ENCODE data around the gene SRSF6. TPM values are rescaled to one million over a fixed set of nuclear protein-coding genes. Genes with fewer than 3 reads are reported as not detected.
"Not testable (repeated sequence)": the region's sequence is repeated elsewhere in the genome, so short reads cannot be mapped to it uniquely, and the experiment has no call there.

The SRSF6 gene
- 100 to 1,000 TPM; 319 to 438 (median 380) TPM for polyA plus RNA-seq (ENCODE audit: insufficient read length in 3 of 3)
- long read RNA-seq, donor 1, full-length matches to known transcripts: 26 of 47 reads
- long read RNA-seq, donor 1, partial matches to known transcripts: 15 of 47 reads
- long read RNA-seq, donor 1, other reads (novel, unspliced or antisense): 6 of 47 reads
- long read RNA-seq, donor 2, full-length matches to known transcripts: 30 of 39 reads
- long read RNA-seq, donor 2, partial matches to known transcripts: 9 of 39 reads
- long read RNA-seq, donor 2, other reads (novel, unspliced or antisense): 0 of 39 reads
- long read RNA-seq, donor 3, full-length matches to known transcripts: 30 of 133 reads
- long read RNA-seq, donor 3, partial matches to known transcripts: 98 of 133 reads
- long read RNA-seq, donor 3, other reads (novel, unspliced or antisense): 5 of 133 reads
- long read RNA-seq, donor 4, full-length matches to known transcripts: 28 of 494 reads
- long read RNA-seq, donor 4, partial matches to known transcripts: 453 of 494 reads
- long read RNA-seq, donor 4, other reads (novel, unspliced or antisense): 13 of 494 reads
- long read RNA-seq, donor 5, full-length matches to known transcripts: 8 of 8 reads
- long read RNA-seq, donor 5, partial matches to known transcripts: 0 of 8 reads
- long read RNA-seq, donor 5, other reads (novel, unspliced or antisense): 0 of 8 reads
- long read RNA-seq, donor 6, full-length matches to known transcripts: 12 of 38 reads
- long read RNA-seq, donor 6, partial matches to known transcripts: 18 of 38 reads
- long read RNA-seq, donor 6, other reads (novel, unspliced or antisense): 8 of 38 reads
- long read RNA-seq, donor 7, full-length matches to known transcripts: 37 of 58 reads
- long read RNA-seq, donor 7, partial matches to known transcripts: 15 of 58 reads
- long read RNA-seq, donor 7, other reads (novel, unspliced or antisense): 6 of 58 reads
- long read RNA-seq, donor 8, full-length matches to known transcripts: 9 of 9 reads
- long read RNA-seq, donor 8, partial matches to known transcripts: 0 of 9 reads
- long read RNA-seq, donor 8, other reads (novel, unspliced or antisense): 0 of 9 reads
- long read RNA-seq, donor 9, full-length matches to known transcripts: 28 of 50 reads
- long read RNA-seq, donor 9, partial matches to known transcripts: 11 of 50 reads
- long read RNA-seq, donor 9, other reads (novel, unspliced or antisense): 11 of 50 reads
- long read RNA-seq, donor 10, full-length matches to known transcripts: 18 of 57 reads
- long read RNA-seq, donor 10, partial matches to known transcripts: 28 of 57 reads
- long read RNA-seq, donor 10, other reads (novel, unspliced or antisense): 11 of 57 reads
- long read RNA-seq, donor 11, full-length matches to known transcripts: 9 of 19 reads
- long read RNA-seq, donor 11, partial matches to known transcripts: 10 of 19 reads
- long read RNA-seq, donor 11, other reads (novel, unspliced or antisense): 0 of 19 reads
- long read RNA-seq, donor 12, full-length matches to known transcripts: 30 of 89 reads
- long read RNA-seq, donor 12, partial matches to known transcripts: 20 of 89 reads
- long read RNA-seq, donor 12, other reads (novel, unspliced or antisense): 39 of 89 reads
- long read RNA-seq, donor 13, full-length matches to known transcripts: 16 of 32 reads
- long read RNA-seq, donor 13, partial matches to known transcripts: 11 of 32 reads
- long read RNA-seq, donor 13, other reads (novel, unspliced or antisense): 5 of 32 reads
- long read RNA-seq, donor 14, full-length matches to known transcripts: 32 of 48 reads
- long read RNA-seq, donor 14, partial matches to known transcripts: 11 of 48 reads
- long read RNA-seq, donor 14, other reads (novel, unspliced or antisense): 5 of 48 reads
- long read RNA-seq, donor 15, full-length matches to known transcripts: 29 of 61 reads
- long read RNA-seq, donor 15, partial matches to known transcripts: 22 of 61 reads
- long read RNA-seq, donor 15, other reads (novel, unspliced or antisense): 10 of 61 reads
- long read RNA-seq, donor 16, full-length matches to known transcripts: 37 of 471 reads
- long read RNA-seq, donor 16, partial matches to known transcripts: 424 of 471 reads
- long read RNA-seq, donor 16, other reads (novel, unspliced or antisense): 10 of 471 reads

DNA sequence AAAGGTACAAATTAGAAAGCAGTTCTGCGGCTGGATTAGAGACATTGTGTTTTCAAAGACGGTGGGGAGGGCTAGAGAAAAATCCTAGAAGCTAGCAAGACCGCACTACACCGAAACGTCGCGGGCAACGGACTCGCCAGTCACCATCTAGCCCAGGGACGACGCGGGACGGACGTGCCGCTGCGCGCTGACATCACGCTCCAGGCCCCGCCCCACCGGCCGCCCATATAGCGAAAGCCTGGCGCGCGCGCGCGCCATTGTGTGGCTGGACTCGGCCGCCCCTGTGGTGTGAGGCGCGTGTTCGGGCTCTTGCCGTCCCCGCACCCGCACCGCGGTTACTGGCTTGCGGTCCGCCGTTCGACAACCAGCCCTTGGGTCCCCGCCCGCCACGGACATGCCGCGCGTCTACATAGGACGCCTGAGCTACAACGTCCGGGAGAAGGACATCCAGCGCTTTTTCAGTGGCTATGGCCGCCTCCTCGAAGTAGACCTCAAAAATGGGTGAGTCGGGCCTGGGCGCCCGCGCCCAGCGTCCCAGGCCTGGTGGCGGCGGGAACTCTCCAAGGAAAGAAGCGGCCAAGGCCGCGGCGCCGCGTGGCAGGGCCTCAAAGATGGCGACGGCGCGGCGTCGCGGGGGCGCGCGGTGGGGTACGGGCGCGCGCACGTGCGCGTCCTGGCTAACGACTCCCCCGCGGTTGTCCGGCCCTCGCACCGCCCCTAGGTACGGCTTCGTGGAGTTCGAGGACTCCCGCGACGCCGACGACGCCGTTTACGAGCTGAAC is at the start of gene SRSF6:
TSS of gene SRSF6 (plus strand) at position 257 of the 782 bp plus-strand sequence. CDS start at position 395, 138 bp downstream.
- peak; percentile 95 for DNase-seq

DNA sequence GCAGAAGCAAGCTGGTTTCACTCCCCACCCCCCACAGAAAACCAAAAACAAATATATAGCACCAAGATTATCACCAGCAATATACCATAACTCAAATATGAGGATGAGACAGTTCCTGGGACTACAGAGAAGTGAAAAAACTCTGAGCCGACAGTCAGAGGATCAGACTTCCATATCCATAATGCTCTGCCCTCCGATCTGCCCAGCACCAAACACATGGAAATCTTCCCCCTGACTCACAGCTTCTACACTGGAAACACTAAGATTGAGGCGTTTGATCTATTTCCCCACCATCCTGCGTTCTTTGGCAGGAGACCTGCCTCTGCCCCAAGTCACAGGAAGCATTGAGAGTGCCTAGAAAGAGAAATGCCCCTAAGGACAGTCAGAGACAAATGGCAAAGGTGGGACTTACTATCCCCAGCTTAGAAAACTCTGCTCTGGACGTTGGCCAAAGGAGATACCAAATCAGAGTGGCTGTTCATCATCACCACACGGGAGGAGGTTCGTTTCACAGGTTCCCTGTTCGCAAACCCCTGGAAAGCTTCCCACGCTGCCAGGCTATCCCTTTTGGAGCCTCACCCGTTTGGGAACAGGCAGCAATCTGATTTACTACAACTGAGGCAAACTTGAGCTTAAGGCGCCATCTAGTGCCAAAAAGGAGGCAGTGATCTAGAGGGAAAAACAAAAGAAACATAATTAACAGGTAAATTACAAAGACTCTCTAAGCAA is 48.7 kb upstream of the SRSF6 start:
- DNase-seq: peak; percentile 11

DNA sequence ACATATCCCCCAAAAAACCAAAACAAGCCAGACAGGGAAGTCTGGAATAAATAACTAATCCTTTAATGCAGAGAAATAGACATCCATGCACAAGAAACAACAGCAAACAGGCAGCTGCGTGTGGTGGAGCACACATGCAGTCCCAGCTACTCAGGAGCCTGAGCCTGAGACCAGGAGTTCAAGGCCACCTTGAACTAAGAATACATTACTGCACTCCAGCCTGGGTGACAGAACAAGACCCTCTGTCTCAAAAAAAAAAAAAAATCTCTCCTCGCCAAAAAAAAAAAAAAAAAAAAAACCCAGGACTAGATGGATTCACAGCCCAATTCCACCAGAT is 48.2 kb upstream of the SRSF6 start:
- DNase-seq: no peak

DNA sequence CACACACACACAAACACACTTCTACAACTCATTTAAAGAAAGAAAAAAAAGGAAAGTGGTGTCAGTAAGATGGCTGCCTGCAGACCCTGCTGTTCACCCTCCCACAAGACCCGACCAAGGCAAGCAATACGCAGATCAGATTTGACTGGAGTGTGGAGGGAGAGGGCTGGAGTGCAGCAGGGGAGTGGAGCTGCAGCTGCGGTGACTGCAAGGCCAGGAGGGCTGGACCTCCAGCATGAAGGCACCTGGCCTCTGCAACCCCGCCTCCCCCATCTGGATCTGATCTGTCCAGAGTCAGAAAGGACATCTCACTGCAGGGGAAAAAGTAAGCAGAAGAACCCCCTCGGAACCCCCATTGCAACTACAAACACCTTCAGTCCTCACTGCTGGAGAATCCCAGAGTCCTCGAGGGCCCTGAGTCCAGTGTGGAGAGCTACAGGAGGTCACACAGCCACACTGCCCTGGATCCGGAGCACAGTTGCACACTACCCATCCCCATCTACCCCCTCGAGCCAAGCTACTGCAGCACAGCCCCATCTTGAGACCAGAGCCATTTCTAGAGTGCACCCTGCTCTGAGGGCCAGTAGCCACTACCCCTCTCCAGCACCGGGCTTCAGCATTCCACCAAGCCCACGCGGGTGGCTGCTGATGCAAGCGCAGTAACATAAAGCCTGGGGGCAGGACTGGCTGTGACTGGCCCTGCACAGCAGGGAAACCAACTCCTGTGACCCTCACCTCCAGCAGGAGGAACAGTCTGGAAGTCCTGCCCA is 41.9 kb upstream of the SRSF6 start:
- DNase-seq: no peak

DNA sequence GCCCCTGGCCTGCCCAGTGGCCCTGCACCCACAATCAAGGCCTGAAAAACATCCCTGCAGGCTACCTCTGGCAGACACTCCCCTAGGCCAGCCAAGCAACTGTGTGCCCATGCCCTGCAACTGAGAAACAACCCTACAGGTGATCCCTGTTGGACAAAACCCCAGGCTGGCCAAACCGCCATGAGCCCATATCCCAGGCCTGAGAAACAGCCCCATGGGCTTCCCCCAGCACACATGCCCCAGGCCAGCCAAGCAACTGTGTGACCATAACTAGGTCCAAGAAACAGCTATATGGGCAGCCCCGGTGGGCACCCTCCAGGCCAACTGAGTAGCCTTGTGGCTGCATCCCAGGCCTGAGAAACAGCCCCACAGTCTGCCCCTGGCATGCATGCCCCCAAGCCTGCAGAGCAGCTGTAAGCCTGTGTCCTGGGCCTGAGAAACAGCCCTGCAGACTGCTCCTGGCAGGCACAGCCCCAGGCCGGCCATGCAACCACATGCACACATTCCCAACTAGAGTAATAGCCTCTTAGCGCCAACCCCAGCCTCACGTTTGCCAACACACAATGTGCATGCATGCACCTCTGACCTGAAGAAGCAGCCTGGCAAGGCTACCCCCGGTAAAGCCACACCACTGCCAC is 41.0 kb upstream of the SRSF6 start:
- DNase-seq: no peak

DNA sequence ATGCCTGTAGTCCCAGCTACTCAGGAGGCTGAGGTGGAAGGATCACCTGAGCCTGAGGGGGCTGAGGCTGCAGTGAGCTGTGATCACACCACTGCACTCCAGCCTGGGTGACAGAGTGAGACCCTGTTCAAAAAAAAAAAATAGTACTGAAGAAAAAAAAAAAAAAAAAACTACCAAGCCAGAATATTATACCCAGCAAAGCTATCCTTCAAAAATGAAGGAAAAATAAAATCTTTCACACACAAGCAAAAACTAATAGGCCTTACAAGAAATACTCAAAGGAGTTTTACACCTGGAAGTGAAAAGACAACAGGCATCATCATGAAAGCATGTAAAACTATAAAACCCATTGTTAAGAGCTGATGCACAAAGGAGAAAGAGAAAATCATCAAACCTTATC is 37.5 kb upstream of the SRSF6 start:
- DNase-seq: no peak

GRCh38 chr20:43420913-43421312 is 36.8 kb upstream of the SRSF6 start:
- not testable (repeated sequence) for DNase-seq

GRCh38 chr20:43426172-43426571 is 31.5 kb upstream of the SRSF6 start:
- DNase-seq: no peak

GRCh38 chr20:43430265-43431133 is 27.2 kb upstream of the SRSF6 start:
- no peak for DNase-seq

GRCh38 chr20:43431134-43431519 is 26.6 kb upstream of the SRSF6 start:
- DNase-seq: no peak

- DNase-seq: no peak
These were observed 25.2 kb upstream of the SRSF6 start for GRCh38 chr20:43432498-43432897.

DNA sequence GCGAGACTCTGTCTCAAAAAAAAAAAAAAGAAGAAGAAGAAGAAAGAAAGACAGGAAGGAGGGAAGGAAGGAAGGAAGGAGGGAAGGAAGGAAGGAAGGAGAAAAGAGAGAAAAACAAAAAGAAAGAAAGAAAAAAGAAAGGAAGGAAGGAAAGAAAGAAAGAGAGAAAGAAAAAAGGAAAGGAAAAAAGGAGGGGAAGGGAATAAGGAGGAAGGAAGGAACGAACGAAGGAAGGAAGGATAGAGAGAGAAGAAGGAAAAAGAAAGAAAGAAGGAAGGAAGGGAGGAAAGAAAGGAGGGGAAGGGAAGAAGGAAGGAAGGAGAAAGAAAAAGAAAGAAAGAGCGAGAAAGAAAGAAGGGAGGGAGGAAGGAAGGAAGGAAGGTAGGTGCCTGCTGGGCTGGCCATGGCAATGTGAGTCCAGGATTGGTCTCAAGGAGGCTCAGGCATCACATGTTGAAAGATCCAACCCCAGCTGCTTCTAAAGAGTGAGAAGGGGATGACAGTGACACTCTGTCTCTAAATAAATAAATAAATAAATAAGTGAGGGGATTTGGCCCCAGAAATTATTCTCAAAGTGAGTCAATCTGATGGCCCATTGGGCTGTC is 24.3 kb upstream of the SRSF6 start:
- no peak for DNase-seq

GRCh38 chr20:43434565-43434964 is 23.1 kb upstream of the SRSF6 start:
- DNase-seq: no peak

DNA sequence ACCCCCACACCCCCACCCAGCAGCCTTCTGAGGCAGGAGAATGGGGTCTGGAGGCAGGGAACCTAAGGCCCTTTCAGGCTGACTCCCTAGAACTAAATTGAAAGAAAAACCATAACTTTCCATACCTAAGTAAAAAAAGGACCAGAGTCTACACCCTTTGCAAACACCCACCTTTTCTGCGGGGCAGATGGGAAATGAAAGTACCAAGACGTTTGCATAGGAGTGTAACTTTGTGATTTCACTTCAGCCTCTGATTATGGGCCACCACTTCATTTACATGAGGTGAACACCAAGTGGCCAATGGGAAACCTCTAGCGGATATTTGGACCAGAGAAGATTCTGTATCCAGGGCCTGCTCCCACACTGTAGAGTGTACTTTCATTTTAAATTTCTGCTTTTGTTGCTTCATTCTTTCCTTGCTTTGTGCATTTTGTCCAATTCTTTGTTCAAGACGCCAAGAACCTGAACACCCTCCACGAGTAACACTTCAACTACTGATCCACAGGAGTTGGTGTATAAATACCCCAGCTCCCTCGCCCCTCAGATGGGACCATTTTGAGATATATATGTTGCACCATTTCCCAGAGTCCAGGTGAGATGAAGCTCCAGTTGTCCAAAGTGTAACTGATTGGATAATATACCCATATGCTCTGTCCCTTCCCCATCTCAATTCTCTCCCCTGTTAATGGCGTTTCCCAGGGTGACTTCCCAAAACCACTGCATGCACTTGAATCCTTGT is 18.9 kb upstream of the SRSF6 start:
- DNase-seq: no peak

DNA sequence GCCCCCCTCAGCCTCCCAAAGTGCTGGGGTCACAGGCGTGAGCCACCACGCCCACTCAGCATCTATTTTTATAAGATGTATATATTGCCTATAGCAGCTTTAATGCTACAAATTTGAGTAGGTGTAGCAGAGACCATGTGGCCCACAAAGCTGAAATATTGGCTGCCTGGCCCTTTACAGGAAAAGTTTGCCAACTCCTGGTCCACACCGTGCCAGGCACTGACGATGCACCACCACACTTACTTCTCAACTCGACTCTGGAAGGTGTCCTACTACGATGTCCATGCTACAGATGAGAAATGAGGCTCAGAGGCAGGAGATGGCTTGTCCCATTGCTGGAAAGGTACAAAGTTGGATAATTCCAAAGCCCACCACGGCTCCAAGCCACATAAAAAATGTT is 17.2 kb upstream of the SRSF6 start:
- DNase-seq: no peak
